GM10248 (cell line): ENCODE data around the gene CST3.

ENCODE experiments used
- CTCF ChIA-PET: fragments of 300-600 bp; sonication (Branson Sonifier 250); formaldehyde crosslinking; extraction: SDS; loops from one replicate; lab custom pipeline; 2021; ENCODE audit warnings: antibody characterized with exemption; lab: Yijun Ruan, JAX
- POLR2A ChIA-PET: fragments of 350-650 bp; sonication (Branson Sonifier 250); formaldehyde crosslinking; extraction: SDS; loops from one replicate; lab custom pipeline; 2020; ENCODE audit warnings: antibody characterized with exemption; lab: Yijun Ruan, JAX
- DNase-seq: peaks from one replicate; pipeline ENCODE4 v3.0.0; 2012; ENCODE audit errors: extremely low spot score
- TF ChIP-seq, protein P1 (sequence below): IDR thresholded peaks from 2 replicates; pipeline ENCODE4 v1.5.1; 2012; ENCODE audit warnings: mild to moderate bottlenecking, low read depth; ENCODE audit errors: extremely low read depth, missing control alignments, control extremely low read depth

The CST3 gene

DNA sequence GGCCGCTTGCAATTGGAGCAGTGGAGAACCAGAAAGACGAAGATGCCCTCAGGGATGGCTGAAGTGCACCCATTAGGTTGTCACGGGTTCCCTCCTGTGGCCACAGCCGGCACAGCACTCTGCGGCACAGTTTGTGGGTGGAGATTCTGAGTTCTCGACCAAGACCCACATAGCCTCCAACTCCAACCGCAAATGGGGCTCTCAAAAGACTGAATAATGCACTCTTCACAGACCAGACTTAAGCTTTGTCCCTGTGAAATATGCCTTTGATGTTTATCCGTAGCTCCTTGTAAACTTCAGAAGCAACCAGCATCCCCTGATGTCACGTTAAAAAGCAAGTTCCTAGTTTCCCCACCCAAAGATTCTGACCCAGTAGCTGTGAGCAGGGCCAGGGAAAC, 31.1 kb downstream of the CST3 start:
- CTCF ChIA-PET, result interaction anchor here (0.6 to 7.6 kb wide), 16 partner anchors 11 to 914 kb away, joined by 3 to 90 read pairs (median 4); no protein-coding TSS in a partner anchor

DNA sequence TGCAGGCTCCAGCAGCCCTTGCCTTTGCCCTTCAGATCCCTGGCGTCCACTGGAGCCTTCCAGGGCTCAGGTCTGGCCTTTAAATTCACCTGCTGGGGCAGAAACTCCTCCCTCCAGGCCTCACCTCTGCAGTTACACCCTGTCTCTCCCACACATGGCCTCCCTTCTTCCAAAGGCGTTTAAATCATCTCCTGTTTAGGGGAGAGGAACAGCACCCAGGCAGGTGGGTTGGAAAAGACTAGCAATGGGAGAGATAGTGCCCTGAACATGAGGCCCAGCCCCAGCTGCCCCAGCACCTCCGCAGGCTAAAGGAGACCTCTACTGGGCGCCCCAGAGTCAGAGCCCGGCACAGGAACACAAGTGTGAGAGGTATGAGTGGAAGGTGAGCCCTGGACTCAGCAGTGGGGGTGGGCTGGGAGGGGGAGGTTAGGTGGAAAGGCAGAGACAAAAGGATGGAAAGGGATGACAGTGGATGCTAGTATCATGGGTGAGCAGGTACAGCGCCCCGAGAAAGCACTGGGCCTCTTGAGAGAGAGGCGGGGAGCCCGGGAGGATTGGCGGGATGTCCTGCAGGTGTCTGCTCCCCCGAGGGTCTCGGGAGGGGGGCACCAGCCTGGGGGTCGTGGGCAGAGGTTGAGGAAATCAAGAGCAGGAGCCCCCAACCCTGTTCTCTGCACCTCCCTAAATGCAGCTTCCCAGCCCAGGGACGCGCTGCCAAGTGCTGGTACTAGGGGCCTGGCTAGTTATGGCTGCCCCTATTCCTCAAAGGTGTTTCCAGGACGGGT, 31.7 kb downstream of the CST3 start, which contains the start of gene CST9:
Gene CST9 (minus strand): TSS at position 51 of the 785 bp plus-strand sequence. CDS start 53 bp downstream, outside the sequence.
- TF ChIP-seq, protein P1, sequence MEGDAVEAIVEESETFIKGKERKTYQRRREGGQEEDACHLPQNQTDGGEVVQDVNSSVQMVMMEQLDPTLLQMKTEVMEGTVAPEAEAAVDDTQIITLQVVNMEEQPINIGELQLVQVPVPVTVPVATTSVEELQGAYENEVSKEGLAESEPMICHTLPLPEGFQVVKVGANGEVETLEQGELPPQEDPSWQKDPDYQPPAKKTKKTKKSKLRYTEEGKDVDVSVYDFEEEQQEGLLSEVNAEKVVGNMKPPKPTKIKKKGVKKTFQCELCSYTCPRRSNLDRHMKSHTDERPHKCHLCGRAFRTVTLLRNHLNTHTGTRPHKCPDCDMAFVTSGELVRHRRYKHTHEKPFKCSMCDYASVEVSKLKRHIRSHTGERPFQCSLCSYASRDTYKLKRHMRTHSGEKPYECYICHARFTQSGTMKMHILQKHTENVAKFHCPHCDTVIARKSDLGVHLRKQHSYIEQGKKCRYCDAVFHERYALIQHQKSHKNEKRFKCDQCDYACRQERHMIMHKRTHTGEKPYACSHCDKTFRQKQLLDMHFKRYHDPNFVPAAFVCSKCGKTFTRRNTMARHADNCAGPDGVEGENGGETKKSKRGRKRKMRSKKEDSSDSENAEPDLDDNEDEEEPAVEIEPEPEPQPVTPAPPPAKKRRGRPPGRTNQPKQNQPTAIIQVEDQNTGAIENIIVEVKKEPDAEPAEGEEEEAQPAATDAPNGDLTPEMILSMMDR, result no peak
- no peak for DNase-seq
- ChIA-PET POLR2A (no interaction called here), CTCF (interaction anchor here (1.3 to 7.6 kb wide), 9 partner anchors 14 to 914 kb away, joined by 4 to 90 read pairs (median 6); no protein-coding TSS in a partner anchor)

More for the DNA sequence above, 31.1 kb downstream of the CST3 start:
- DNase-seq, result peak; percentile 86
- TF ChIP-seq, protein P1, result peak; percentile 95
- POLR2A ChIA-PET, result no interaction called here

DNA sequence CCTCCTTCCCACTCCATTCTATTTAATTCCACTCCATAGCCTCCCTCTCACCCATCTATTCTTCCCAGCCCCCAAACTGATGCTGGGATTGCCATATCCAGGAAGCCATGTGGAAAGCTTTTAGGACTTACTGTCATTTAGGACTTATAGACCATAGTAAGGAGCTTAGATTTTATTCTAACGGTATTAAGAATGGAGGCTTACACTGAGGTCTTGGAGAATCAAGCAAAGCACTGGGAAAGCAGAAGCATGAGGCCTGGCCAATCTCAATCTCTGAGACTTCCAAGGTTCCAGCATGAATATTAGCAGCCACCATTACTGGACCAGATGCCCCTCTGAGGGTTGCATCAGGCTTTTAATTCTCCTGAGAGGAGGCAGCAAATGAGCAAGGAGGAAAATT, 33.4 kb downstream of the CST3 start:
- TF ChIP-seq, protein P1, result no peak
- ChIA-PET POLR2A (no interaction called here), CTCF (interaction anchor here (1.2 to 4.2 kb wide), 2 partner anchors 9 to 162 kb away, joined by 3 to 24 read pairs; no protein-coding TSS in a partner anchor)
- no peak for DNase-seq

GRCh38 chr20:23603321-23603720, 34.4 kb downstream of the CST3 start:
- no peak for DNase-seq
- TF ChIP-seq, protein P1, result no peak
- ChIA-PET POLR2A (no interaction called here), CTCF (interaction anchor here (1.0 to 4.2 kb wide), 3 partner anchors 157 to 161 kb away, joined by 3 to 24 read pairs (median 5); no protein-coding TSS in a partner anchor)

DNA sequence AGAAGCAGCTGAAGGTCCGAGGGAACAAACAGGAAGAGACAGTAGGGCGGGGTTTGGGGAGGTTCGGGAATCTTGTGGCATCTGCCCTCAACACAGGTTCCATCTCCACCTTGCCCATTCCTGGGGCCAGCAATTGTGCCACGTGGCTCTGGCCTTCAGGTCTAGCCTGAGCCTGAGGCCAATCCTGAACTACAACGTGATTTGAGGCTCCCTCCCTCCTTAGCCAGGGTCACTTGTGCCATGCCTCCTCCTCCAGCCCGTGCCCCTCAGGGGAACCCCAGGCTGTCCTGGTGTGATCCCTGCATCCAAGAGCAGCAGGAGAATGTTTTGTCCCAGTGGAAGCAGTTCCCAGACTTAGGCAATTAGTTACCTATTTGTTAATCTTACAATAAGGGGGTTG, 35.1 kb downstream of the CST3 start:
- POLR2A ChIA-PET, result no interaction called here
- no peak for DNase-seq
- CTCF ChIA-PET, result interaction anchor here (1.5 to 4.2 kb wide), 2 partner anchors 159 to 161 kb away, joined by 4 to 24 read pairs; no protein-coding TSS in a partner anchor
- TF ChIP-seq, protein P1, result no peak

DNA sequence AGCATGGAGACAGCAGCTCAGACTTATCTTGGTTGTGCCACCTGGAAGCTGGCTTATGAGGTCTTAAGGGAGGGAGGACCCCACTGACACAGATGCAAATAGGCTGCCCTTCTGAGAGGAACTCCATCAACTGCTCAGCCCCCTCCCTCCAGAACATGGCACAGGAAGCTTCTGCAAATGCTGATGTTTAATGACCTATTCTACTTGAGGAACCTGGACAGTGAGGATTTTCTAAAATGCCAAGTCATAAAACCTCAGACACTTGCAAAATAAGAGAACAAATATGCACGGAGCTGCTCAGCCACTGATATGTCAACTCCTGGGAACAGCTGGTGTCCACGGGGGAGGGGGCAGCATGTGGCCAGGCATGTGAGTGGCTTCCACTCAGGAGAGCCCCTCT, 35.5 kb downstream of the CST3 start:
- POLR2A ChIA-PET, result no interaction called here
- CTCF ChIA-PET, result interaction anchor here (1.2 to 4.2 kb wide), 3 partner anchors 17 to 160 kb away, joined by 4 to 24 read pairs (median 4); no protein-coding TSS in a partner anchor
- TF ChIP-seq, protein P1, result no peak
- no peak for DNase-seq
